CD4-positive, alpha-beta T cell treated with Interleukin-1 beta for 1 hour (primary cell): ENCODE data around the gene GALNT2.

ENCODE experiments used
- DNase-seq, 2 donors: peaks; one replicate each; pipeline ENCODE4 v3.0.0-alpha.2; 2020 to 2022

Gene GALNT2

DNA sequence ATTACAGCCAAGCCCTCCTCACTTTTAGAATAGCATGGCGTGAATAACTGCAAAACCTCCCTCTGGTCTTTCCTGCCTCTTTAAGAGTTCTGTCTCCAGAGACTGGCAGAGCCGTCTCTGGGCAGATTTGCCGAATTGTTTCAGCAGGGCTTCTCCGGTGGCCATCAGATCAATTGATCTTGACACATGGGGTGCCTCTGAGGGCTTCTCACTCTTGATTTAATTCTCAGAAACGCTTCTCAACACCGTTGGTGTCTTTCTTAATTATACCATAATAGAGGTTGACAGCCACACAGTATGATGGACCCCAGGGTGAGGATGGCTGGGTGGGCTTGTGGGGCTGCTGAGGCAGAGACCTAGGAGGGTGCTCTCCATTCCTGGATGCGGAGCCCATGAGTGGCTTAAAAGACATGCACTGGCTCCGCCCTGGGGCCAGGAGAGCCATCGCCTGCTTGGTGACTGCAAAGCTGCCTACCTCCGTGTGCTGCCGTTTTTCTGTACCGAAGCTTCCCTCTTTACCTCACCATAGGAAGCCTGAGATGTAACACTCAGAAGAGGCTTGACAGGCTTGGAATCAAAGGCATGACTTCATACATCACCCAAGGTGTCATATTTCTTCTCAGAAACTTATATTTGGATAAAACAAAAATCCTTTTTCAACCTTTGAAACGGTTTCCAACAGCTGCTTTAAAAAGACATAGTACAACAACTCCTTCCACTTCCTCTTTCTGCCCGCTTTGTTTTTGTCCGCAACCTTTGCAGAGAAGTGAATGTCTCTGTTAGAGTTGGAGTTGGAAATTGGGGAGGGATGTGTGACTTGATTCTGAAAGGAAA is 82.9 kb downstream of the GALNT2 start:
- peak in 1 of 2 donors; percentile 35 for DNase-seq

DNA sequence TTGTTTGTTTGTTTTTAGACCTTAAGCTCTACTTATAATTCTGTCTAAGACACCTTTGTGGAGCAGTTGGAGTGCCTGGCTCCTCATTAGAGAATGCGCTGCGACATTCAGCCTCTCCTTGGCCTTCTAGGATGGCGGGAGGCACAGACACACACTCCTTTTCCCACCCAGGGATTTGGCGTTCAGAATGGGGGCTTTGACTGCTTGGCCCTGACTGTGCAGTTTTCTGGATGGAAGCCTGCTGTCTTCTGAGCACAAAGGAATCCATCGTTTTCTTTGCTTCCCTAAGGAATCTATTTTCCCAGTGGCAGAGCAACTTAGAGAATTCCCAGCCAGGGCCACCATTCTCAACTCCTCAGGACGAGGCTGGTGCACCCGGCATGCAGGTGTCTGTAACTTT is 83.6 kb downstream of the GALNT2 start:
- DNase-seq, result no peak

GRCh38 chr1:230151924-230152468 is 85.0 kb downstream of the GALNT2 start:
- DNase-seq, result no peak

- DNase-seq, result no peak
Measured at GRCh38 chr1:230152999-230153398, 86.0 kb downstream of the GALNT2 start.

- peak in 1 of 2 donors; percentile 46 for DNase-seq
Measured at GRCh38 chr1:230153641-230154296, 86.7 kb downstream of the GALNT2 start.

GRCh38 chr1:230155021-230155420 is 88.0 kb downstream of the GALNT2 start:
- no peak for DNase-seq

- no peak for DNase-seq
Measured at GRCh38 chr1:230156068-230156467, 89.0 kb downstream of the GALNT2 start.

DNA sequence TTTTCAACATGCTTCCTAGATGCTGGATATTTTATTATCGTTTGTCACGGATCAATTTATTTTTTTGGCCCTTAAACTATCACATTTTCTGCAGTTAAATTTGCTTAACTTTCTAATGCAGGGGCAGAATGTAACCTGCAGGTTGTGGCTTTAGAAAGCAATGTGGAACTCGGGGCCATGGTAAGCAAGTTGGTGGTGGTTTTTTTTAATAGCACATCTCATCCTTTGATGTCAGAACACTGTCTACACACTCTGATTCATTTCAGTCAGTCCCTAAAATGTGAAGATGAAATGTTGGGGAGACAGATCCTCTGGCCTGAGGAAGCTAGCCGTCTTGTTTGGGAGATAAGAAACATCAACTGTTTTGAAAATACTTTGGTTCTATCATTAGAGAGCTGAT is 89.5 kb downstream of the GALNT2 start:
- DNase-seq, result no peak

- no peak for DNase-seq
Measured at GRCh38 chr1:230157420-230158390, 90.7 kb downstream of the GALNT2 start.

DNA sequence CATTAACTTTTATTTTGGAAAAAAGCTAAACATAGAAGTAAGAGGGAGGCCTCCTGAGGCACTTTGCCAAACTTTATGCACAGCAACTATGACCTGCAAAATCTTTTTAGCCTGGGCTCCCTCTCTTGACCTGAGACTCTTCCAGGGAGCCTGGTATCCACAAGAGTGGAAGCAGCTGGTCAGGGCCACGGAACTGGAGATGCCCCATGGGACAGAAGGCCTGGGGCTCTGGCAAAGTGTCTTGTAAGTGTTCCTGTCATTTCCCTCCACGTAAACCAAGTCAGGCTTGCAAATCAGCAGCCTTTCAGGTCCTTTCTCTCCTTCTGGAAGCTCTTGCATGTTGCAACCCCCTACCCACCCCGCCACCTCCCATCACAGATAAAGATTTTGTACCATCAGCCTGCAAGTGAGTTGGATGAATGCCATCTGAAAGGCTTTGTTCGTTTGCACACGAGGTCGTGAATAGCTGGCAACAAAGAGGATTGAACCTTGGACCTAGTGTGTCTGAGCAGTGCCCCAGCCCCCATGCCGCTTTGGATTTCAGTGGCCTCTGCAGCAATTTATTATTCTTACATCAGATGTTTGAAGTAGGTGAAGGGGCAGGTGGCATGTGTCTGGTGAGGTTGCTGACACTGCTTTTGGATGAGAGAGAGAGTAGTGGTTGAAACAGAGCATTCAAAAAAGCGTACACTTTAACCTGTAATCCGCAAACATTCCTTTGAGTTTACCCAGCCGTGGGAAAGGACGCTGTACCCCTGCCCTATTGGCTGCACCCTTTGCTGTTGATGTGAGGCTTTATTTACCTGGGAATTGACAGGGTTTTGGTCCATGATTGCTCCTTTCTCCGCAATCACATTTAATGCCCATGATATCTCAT is 91.6 kb downstream of the GALNT2 start:
- no peak for DNase-seq

- no peak for DNase-seq
Measured at GRCh38 chr1:230159580-230159979, 92.5 kb downstream of the GALNT2 start.

GRCh38 chr1:230160957-230161771 is 94.1 kb downstream of the GALNT2 start:
- DNase-seq, result no peak

DNA sequence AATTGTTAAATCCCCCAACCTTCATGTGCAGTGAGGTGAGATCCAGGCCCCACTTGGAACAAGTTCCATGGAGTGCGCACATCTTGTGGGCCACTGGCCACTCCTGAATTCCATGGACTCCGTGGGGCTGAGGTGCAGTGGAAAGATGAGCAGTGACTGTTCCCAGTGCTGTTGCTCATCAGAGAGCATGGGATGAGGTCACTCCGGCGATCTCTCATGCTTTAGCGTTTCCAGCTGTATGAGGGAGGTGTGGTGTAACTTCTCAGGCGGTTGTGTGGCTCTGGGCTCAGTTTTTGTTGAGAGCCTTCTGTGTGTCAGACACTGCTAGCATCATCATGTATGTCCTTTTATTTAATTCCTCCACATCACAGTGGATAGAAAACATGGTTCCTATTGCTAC is 96.2 kb downstream of the GALNT2 start:
- DNase-seq, result no peak

DNA sequence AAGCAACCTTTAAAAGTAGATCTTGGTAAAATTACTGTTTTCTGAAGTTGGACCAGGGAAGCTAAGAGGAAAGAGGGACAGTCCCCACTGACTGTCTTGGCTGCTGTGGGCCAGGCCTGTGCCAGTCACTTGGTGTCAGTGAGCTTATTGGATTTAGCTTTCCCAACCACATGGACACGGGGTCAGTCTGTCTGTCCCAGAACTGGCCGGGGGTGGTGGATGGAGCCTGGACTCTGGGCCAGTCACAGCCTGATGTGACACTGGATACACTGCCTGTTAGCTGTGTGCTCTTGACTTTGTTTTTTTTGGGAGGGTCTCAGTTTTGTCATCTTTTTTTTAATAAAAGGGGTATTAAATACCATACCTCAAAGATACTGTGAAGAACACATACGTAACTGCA is 96.7 kb downstream of the GALNT2 start:
- DNase-seq, result no peak

- DNase-seq, result no peak
Measured at GRCh38 chr1:230165536-230165935, 98.5 kb downstream of the GALNT2 start.

- DNase-seq, result no peak
Measured at GRCh38 chr1:230166366-230167132, 99.5 kb downstream of the GALNT2 start.

GRCh38 chr1:230167419-230167852 is 100.4 kb downstream of the GALNT2 start:
- DNase-seq, result peak; percentile 50 to 56

DNA sequence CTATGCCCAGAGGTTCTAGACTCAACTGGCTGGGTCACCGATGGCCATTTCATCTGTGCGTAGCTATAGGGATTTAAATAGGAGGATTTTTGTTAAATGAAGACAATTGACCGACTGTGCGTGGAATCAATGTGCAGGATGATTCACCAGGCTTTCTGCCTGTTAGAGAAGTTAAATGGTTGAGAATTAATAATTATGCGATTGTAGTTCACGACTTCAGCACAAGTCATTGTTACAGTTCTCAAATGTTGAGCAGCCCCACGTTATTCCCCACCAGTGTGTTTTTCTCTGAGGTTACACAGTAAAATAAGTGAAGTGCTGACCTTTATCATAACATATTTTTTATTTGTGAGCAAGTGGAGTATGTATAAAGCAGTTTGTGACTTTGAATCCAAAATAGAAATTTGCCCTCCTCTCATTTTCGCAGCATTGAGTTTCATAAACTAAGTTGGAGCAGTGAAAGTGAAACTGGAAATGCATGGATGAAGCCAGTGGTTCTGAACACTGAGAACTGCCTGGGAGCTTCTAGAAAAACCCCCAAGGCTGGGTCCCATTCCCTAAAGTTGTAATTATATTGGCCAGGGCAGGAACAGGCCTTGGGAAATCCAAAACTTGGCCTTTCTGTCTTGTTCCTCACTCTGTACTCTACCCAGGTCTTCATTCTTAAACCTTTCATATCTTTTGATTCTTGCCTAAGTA is 102.6 kb downstream of the GALNT2 start:
- DNase-seq, result no peak

DNA sequence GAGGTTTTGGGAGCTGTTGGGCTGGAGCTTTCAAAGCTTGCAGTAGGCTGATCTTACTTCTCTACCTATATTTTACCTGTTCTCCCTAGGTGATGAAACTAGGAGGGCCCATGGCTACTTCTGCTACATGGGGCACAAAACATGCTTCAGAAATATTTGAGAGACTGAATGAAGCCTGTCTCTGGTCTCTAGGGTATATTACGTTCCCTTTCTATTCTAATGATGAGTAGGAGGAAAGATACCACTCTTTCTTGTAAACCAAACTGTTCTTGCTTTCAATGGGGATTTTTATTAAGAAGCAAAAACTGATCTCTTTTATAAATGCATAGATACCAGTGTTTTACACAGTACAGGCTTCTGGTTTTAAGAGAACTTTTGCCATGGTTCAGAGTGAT is 103.1 kb downstream of the GALNT2 start:
- no peak for DNase-seq
